HG02623 (cell line): Measurements from ENCODE around the gene KIAA1671.

Experiments used
- ATAC-seq: cut with Tn5 transposase; IDR thresholded peaks from one replicate; pipeline ENCODE4 v1.9.1; 2021; ENCODE audit warnings: moderate library complexity; ENCODE audit not compliant: unreplicated experiment

The KIAA1671 gene

GRCh38 chr22:25084405-25085107 lies 132.0 kb downstream of the KIAA1671 start:
- ATAC-seq: no peak

- ATAC-seq: no peak
These were observed 132.6 kb downstream of the KIAA1671 start for GRCh38 chr22:25085156-25085555.

- peak; percentile 78 for ATAC-seq
These were observed 133.7 kb downstream of the KIAA1671 start for GRCh38 chr22:25085930-25086901.

GRCh38 chr22:25086902-25087282 lies 134.4 kb downstream of the KIAA1671 start:
- no peak for ATAC-seq

GRCh38 chr22:25090225-25090890 lies 137.8 kb downstream of the KIAA1671 start:
- ATAC-seq: no peak

- ATAC-seq: no peak
These were observed 138.9 kb downstream of the KIAA1671 start for GRCh38 chr22:25091458-25091857.

GRCh38 chr22:25092119-25092518 lies 139.6 kb downstream of the KIAA1671 start:
- ATAC-seq: no peak

GRCh38 chr22:25094579-25094978 lies 142.1 kb downstream of the KIAA1671 start:
- ATAC-seq: no peak

- no peak for ATAC-seq
These were observed 143.4 kb downstream of the KIAA1671 start for GRCh38 chr22:25095869-25096268.

- no peak for ATAC-seq
These were observed 144.3 kb downstream of the KIAA1671 start for GRCh38 chr22:25096638-25097405.

GRCh38 chr22:25098445-25099081 lies 146.0 kb downstream of the KIAA1671 start:
- ATAC-seq: no peak

GRCh38 chr22:25099202-25099601 lies 146.7 kb downstream of the KIAA1671 start:
- ATAC-seq: no peak

- ATAC-seq: no peak
These were observed 147.9 kb downstream of the KIAA1671 start for GRCh38 chr22:25100402-25100801.

- no peak for ATAC-seq
These were observed 148.4 kb downstream of the KIAA1671 start for GRCh38 chr22:25100948-25101347.

- no peak for ATAC-seq
These were observed 149.0 kb downstream of the KIAA1671 start for GRCh38 chr22:25101501-25101900.

- no peak for ATAC-seq
These were observed 149.5 kb downstream of the KIAA1671 start for GRCh38 chr22:25101986-25102385.

GRCh38 chr22:25102722-25103121 lies 150.2 kb downstream of the KIAA1671 start:
- no peak for ATAC-seq

GRCh38 chr22:25104367-25104766 lies 151.9 kb downstream of the KIAA1671 start:
- ATAC-seq: no peak

GRCh38 chr22:25105817-25106650 lies 153.5 kb downstream of the KIAA1671 start:
- no peak for ATAC-seq
